Stromal cell of bone marrow (primary cell): ENCODE data around the gene KRTAP12-4.
"Not testable (repeated sequence)": the region's sequence is repeated elsewhere in the genome, so short reads cannot be mapped to it uniquely, and the experiment has no call there.

Experiments used
- DNase-seq: peaks from one replicate; pipeline ENCODE4 v3.0.0-alpha.2; 2012; ENCODE audit warnings: low read depth

KRTAP12-4 gene

GRCh38 chr21:44686843-44687561 is 32.5 kb upstream of the KRTAP12-4 start:
- no peak for DNase-seq

- no peak for DNase-seq
Observed at GRCh38 chr21:44686000-44686781, 31.7 kb upstream of the KRTAP12-4 start.

- DNase-seq = not testable (repeated sequence)
Observed at GRCh38 chr21:44685050-44685449, 30.6 kb upstream of the KRTAP12-4 start.

GRCh38 chr21:44684483-44684882 is 30.0 kb upstream of the KRTAP12-4 start:
- no peak for DNase-seq

GRCh38 chr21:44684077-44684476 is 29.6 kb upstream of the KRTAP12-4 start:
- DNase-seq = no peak

GRCh38 chr21:44682580-44683151 is 28.2 kb upstream of the KRTAP12-4 start:
- no peak for DNase-seq

- no peak for DNase-seq
Observed at GRCh38 chr21:44681861-44682579, 27.6 kb upstream of the KRTAP12-4 start, which contains the start of gene KRTAP12-1. TSS of gene KRTAP12-1 (minus strand) at chr21:44682163. CDS start at chr21:44682123, 40 bp downstream.

- DNase-seq = no peak
Observed at GRCh38 chr21:44681152-44681551, 26.7 kb upstream of the KRTAP12-4 start.

GRCh38 chr21:44677881-44678280 is 23.4 kb upstream of the KRTAP12-4 start:
- no peak for DNase-seq

GRCh38 chr21:44671911-44672310 is 17.5 kb upstream of the KRTAP12-4 start:
- no peak for DNase-seq

GRCh38 chr21:44670642-44671432 is 16.4 kb upstream of the KRTAP12-4 start:
- DNase-seq = no peak

- DNase-seq = no peak
Observed at GRCh38 chr21:44667612-44668011, 13.2 kb upstream of the KRTAP12-4 start.

GRCh38 chr21:44666401-44667320 is 12.2 kb upstream of the KRTAP12-4 start, which contains the start of gene KRTAP12-2:
TSS of gene KRTAP12-2 (minus strand) at chr21:44666927. CDS start at chr21:44666886, 41 bp downstream.
- DNase-seq = no peak

- DNase-seq = no peak
Observed at GRCh38 chr21:44664691-44665090, 10.2 kb upstream of the KRTAP12-4 start.

- DNase-seq = not testable (repeated sequence)
Observed at GRCh38 chr21:44661567-44661966, 7.1 kb upstream of the KRTAP12-4 start.

- no peak for DNase-seq
Observed at GRCh38 chr21:44658913-44659595, 4.6 kb upstream of the KRTAP12-4 start.

- DNase-seq = no peak
Observed at GRCh38 chr21:44658541-44658910, 4.1 kb upstream of the KRTAP12-4 start.

GRCh38 chr21:44657635-44658540 is 3.4 kb upstream of the KRTAP12-4 start, which contains the start of gene KRTAP12-3:
TSS of gene KRTAP12-3 (plus strand) at chr21:44657932. CDS start at chr21:44657980, 48 bp downstream.
- no peak for DNase-seq
